Right ventricle myocardium superior (tissue), 1 donor: ENCODE data around the gene NUDT8. TPM values are rescaled to one million over a fixed set of nuclear protein-coding genes. Genes with fewer than 3 reads are reported as not detected.
A peak's percentile ranks its signal among the peaks of the same experiment; 100 is the strongest.
"Not testable (repeated sequence)": the region's sequence is repeated elsewhere in the genome, so short reads cannot be mapped to it uniquely, and the experiment has no call there.

ENCODE experiments used
- ATAC-seq: fragments of 200-7000 bp; cut with Tn5 transposase; one replicate; pipeline ENCODE4 v1.9.1; 2020; ENCODE audit warnings: mild to moderate bottlenecking; ENCODE audit not compliant: poor library complexity
- DNase-seq: peaks from one replicate; pipeline ENCODE4 v3.0.0-alpha.2; 2020
- intact Hi-C: fragments of 100-400 bp; cut with DNase I; formaldehyde crosslinking; loops from one replicate; pipeline ENCODE4 v1.11.2; 2022
- total RNA-seq: library from RNA; stranded (reverse); fragmentation: NEBNext Ultra II Directional; extraction: Animal tissue kit (Norgen Biotek cat#: 25700); gene quantifications from one replicate; pipeline ENCODE4 v1.2.1, GENCODE V29; 2021
- donor health status: DM: no; HTN: yes; CAD: no; lungs with severe emphysema.

NUDT8 gene
- total RNA-seq, 1 donor from 2014 or later: 110 TPM

DNA sequence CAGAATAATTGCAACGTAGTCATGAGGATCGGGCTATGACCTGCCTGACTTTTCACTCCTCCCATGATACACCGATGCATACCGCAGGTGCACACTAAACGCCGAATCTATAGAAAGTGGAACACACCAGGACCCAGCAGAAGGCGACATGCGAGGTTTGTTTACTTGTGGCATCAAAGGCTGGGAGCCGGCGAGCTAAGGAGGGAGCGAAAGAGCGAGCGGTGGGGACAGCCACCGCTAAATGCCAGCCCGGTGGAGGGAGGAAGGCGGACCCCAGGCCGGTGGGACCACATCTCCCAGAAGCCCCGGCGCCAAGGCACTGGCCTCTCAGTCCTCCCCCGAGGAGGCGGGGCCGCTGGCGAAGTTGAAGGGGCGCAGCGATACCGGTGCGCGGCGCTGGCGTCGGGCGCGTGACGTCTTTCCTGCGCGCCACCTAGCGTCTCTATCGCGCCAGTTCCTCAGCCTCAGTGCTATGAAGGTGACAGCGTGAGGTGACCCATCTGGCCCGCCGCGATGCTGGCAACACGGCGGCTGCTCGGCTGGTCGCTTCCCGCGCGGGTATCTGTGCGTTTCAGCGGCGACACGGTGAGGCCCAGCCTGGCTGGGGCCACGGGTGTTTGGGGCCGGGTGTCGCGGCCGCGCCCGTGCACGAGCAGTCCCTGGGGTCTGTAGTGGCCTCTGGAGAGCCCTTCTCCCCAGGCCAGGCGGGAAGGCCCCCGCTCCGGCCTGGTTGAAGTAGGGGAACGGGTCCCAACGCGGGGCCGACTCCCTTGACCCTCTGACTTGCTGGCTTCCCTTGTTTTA is 23.0 kb downstream of the NUDT8 start, which contains the start of gene NDUFV1:
TSS of gene NDUFV1 (plus strand) at position 445 of the 804 bp plus-strand sequence. CDS start at position 514, 69 bp downstream.
- DNase-seq (peak; percentile 99), ATAC-seq (peak; percentile 99)
- intact Hi-C loops: no loop called here

DNA sequence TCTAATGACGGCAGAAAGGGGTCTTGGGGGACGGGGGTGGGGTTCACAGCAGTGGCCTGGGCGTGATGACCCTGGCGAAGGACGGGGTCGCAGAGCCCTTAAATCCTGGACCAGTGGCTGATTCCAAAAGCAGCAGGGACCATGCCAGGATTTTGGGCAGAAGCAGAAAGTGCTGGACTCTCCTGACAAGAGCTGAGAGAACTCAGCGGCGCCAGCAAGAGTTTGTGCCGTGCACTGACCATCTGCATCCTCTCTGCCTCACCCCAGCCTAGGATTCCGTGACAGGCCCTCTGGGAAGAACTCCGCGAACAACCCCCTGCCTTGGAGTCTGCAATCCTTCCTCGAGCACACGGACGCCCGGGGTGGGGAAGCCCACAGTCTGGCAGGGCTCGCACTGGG is 23.6 kb downstream of the NUDT8 start:
- intact Hi-C loops: no loop called here
- DNase-seq (no peak), ATAC-seq (peak; percentile 31)

- no peak for ATAC-seq
- intact Hi-C loops: no loop called here
- no peak for DNase-seq
These were observed 24.3 kb downstream of the NUDT8 start for GRCh38 chr11:67605231-67606011.

- DNase-seq: no peak
- no peak for ATAC-seq
- intact Hi-C loops: no loop called here
These were observed 24.9 kb downstream of the NUDT8 start for GRCh38 chr11:67604815-67605214.

DNA sequence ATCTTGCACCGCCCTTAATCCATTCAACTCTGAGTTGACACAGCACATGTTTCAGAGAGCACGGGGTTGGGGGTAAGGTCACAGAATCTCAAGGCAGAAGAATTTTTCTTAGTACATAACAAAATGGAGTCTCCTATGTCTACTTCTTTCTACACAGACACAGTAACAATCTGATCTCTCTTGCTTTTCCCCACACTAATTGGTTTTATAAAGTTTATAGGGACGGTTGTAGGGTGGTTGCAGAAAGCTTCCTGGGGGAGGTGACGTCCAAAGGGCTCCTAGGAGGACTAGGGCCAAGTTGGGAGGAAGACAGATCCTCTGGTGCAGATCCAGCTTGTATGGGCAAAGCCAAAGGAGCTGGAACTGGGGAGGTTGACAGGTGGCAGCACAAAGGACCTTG is 25.6 kb downstream of the NUDT8 start:
- ATAC-seq, intact Hi-C loops, DNase-seq: not testable (repeated sequence)

- DNase-seq: no peak
- intact Hi-C loops: no loop called here
- ATAC-seq: no peak
These were observed 28.6 kb downstream of the NUDT8 start for GRCh38 chr11:67601098-67601497.

- ATAC-seq (no peak), DNase-seq (no peak)
- intact Hi-C loops: no loop called here
These were observed 29.3 kb downstream of the NUDT8 start for GRCh38 chr11:67600324-67601029.

DNA sequence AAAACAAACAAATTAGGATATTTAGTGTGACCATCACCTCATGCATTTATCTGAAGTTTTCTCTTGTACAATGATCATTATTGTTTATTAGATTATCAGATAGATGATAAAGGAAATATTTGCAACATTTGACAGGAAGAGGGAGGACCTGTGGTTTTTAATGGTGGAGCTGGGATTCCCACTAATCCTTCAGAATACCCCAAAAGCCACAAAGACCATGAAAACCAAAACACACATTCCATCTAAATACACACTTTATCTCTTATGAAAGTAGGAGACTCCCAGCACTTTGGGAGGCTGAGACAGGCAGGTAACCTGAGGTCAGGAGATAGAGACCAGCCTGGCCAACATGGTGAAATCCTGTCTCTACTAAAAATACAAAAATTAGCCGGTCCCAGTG is 30.6 kb downstream of the NUDT8 start:
- DNase-seq (no peak), ATAC-seq (no peak)
- intact Hi-C loops: no loop called here

DNA sequence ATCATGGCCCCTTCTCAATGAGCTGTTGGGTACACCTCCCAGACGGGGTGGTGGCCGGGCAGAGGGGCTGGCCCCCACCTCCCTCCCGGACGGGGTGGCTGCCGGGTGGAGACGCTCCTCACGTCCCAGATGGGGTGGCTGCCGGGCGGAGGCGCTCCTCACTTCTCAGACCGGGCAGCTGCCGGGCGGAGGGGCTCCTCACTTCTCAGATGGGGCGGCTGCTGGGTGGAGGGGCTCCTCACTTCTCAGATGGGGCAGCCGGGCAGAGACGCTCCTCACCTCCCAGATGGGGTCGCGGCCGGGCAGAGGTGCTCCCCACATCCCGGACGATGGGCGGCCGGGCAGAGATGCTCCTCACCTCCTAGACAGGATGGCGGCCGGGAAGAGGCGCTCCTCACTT is 31.8 kb downstream of the NUDT8 start:
- intact Hi-C loops: not testable (repeated sequence)

GRCh38 chr11:67597458-67597857 is 32.3 kb downstream of the NUDT8 start:
- intact Hi-C loops, ATAC-seq, DNase-seq: not testable (repeated sequence)

More for the DNA sequence above, 31.8 kb downstream of the NUDT8 start:
- DNase-seq, ATAC-seq: not testable (repeated sequence)

DNA sequence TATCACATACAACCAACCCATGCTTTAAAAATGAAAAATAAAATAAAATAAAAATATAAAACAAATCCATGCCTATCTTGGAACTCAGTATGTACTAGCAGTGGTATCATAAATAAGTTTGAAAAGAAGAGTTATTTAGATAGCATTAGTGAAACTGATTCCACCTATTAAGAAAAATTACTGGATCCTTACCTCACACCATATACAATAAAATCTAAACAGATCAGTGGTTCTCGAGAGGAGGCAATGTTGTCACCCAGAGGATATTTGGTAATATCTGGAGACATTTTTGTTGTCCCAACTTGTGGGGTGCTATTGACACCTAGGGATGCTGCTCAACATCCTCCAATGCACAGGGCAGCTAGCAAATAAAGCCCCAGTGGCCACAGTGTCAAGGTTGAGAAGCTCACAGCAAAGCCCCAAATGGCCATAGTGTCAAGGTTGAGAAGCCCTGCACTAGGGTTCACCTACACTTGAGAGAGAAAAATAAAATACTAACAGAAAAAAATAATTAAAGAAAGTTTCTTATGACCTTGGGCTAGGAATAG is 32.9 kb downstream of the NUDT8 start:
- DNase-seq: no peak
- ATAC-seq: no peak
- intact Hi-C loops: no loop called here

DNA sequence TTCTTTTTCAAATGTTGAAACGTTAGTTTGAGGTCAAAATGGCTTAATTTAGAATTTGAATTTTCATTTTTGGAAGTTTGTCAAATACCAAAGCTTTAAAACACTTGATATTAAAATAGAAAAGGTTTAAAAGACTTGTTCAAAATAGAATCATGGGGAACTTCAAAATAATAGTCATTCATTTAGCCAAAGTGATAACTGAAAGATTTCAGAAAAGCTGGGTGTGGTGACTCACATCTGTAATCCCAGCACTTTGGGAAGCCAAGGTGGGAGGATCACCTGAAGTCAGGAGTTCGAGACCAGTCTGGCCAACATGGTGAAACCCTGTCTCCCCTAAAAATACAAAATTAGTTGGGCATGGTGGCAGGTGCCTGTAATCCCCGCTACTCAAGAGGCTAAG is 35.3 kb downstream of the NUDT8 start:
- intact Hi-C loops: no loop called here
- ATAC-seq: no peak

GRCh38 chr11:67593565-67593905 is 36.2 kb downstream of the NUDT8 start:
- intact Hi-C loops: no loop called here
- ATAC-seq (no peak), DNase-seq (no peak)

More for the DNA sequence above, 35.3 kb downstream of the NUDT8 start:
- no peak for DNase-seq

GRCh38 chr11:67592880-67593564 is 36.7 kb downstream of the NUDT8 start:
- DNase-seq (no peak), ATAC-seq (no peak)
- intact Hi-C loops: no loop called here

- intact Hi-C loops, ATAC-seq, DNase-seq: not testable (repeated sequence)
These were observed 40.8 kb downstream of the NUDT8 start for GRCh38 chr11:67588899-67589415.

- intact Hi-C loops: no loop called here
- no peak for DNase-seq
- ATAC-seq: no peak
These were observed 41.6 kb downstream of the NUDT8 start for GRCh38 chr11:67588136-67588503.

DNA sequence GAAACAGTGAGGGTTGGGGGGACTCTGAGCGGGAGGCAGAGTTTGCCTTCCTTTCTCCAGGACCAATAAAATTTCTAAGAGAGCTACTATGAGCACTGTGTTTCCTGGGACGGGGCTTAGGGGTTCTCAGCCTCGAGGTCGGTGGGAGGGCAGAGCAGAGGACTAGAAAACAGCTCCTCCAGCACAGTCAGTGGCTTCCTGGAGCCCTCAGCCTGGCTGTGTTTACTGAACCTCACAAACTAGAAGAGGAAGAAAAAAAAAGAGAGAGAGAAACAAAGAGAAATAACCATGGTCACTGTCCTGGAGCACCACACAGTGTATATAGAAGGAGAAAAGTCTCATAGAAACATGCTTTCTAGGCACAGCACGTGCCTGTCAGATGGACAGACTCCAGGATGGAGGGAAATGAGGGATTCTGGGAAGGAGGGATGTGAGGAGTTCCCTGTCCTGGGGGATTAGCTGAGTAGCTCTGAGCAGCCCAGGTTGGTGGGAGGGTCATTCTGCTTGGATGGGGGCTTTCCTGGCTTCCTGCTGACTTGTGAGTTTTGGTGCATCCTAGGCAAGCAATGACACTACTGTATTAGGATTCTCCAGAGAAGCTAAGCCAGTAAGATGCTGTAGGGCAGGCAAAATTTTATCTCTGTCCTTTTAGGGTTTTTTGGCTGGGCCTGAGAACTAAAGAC is 43.0 kb downstream of the NUDT8 start:
- DNase-seq: no peak

GRCh38 chr11:67585911-67586310 is 43.8 kb downstream of the NUDT8 start:
- ATAC-seq (no peak), DNase-seq (no peak)
- intact Hi-C loops: no loop called here

More for the DNA sequence above, 43.0 kb downstream of the NUDT8 start:
- intact Hi-C loops: no loop called here
- ATAC-seq: no peak
